ENCODE data around the gene FOXD4L1.
"Not testable (repeated sequence)": the region's sequence is repeated elsewhere in the genome, so short reads cannot be mapped to it uniquely, and the experiment has no call there.

FOXD4L1 gene

GRCh38 chr2:113498365-113498764 is at the start of gene FOXD4L1:
FOXD4L1 (plus strand) TSS chr2:113498665; CDS start chr2:113499257, 592 bp downstream.
- DNase-seq, result not testable (repeated sequence)

GRCh38 chr2:113465770-113466169 is 32.7 kb upstream of the FOXD4L1 start:
- DNase-seq, result not testable (repeated sequence)

GRCh38 chr2:113476688-113477368 is 21.6 kb upstream of the FOXD4L1 start:
- DNase-seq, result not testable (repeated sequence)

GRCh38 chr2:113496527-113496926 is 1.9 kb upstream of the FOXD4L1 start:
- not testable (repeated sequence) for DNase-seq

- DNase-seq, result peak; percentile 27
Measured at GRCh38 chr2:113499019-113499885, 787 bp downstream of the FOXD4L1 start.

- not testable (repeated sequence) for DNase-seq
Measured at GRCh38 chr2:113499886-113500722, 1.6 kb downstream of the FOXD4L1 start.

GRCh38 chr2:113500723-113501038 is 2.2 kb downstream of the FOXD4L1 start:
- DNase-seq, result not testable (repeated sequence)

GRCh38 chr2:113502216-113503093 is 4.0 kb downstream of the FOXD4L1 start:
- peak; percentile 26 for DNase-seq

GRCh38 chr2:113503094-113504042 is 4.9 kb downstream of the FOXD4L1 start:
- DNase-seq, result peak; percentile 36

GRCh38 chr2:113504081-113504480 is 5.6 kb downstream of the FOXD4L1 start:
- DNase-seq, result not testable (repeated sequence)

GRCh38 chr2:113507394-113508140 is 9.1 kb downstream of the FOXD4L1 start:
- DNase-seq, result not testable (repeated sequence)

GRCh38 chr2:113508187-113508586 is 9.7 kb downstream of the FOXD4L1 start:
- not testable (repeated sequence) for DNase-seq

- not testable (repeated sequence) for DNase-seq
Measured at GRCh38 chr2:113510913-113511312, 12.4 kb downstream of the FOXD4L1 start.

GRCh38 chr2:113511859-113512258 is 13.4 kb downstream of the FOXD4L1 start:
- DNase-seq, result not testable (repeated sequence)

- DNase-seq, result not testable (repeated sequence)
Measured at GRCh38 chr2:113515457-113515856, 17.0 kb downstream of the FOXD4L1 start.

GRCh38 chr2:113515995-113516394 is 17.5 kb downstream of the FOXD4L1 start:
- not testable (repeated sequence) for DNase-seq

GRCh38 chr2:113517025-113517424 is 18.6 kb downstream of the FOXD4L1 start:
- DNase-seq, result not testable (repeated sequence)

GRCh38 chr2:113520837-113521236 is 22.4 kb downstream of the FOXD4L1 start:
- not testable (repeated sequence) for DNase-seq

- not testable (repeated sequence) for DNase-seq
Measured at GRCh38 chr2:113521492-113521891, 23.0 kb downstream of the FOXD4L1 start.

- not testable (repeated sequence) for DNase-seq
Measured at GRCh38 chr2:113524986-113525385, 26.5 kb downstream of the FOXD4L1 start.
